ENCODE measurements around the gene UNC5C. TPM values are rescaled to one million over a fixed set of nuclear protein-coding genes. Genes with fewer than 3 reads are reported as not detected.

Gene UNC5C
- total and polyA plus RNA-seq, 10 of the 15 experiments (the other 5 are each of a cell fraction or from before 2014, with no cell fraction given): 0.02 to 2.0 (median 0.15) TPM; not detected in 1

- no peak for FAIRE-seq
- in situ Hi-C loops (cut with MboI) (no loop called here), intact Hi-C loops (cut with micrococcal nuclease; ENCODE audit: unreplicated experiment) (no loop called here)
- H3K9me3 ChIP-seq (replicated peaks; ENCODE audit: control insufficient read depth, insufficient read depth, low read length): no peaks in the 10 kb centered on the region
- ChIA-PET CTCF (no interaction called here), RAD21 (ENCODE audit: unreplicated experiment) (no interaction called here), POLR2A (no interaction called here), SMC1A (ENCODE audit: uncharacterized antibody, unreplicated experiment) (no interaction called here)
- WGBS (ENCODE audit: insufficient coverage, insufficient replicate concordance, low lambda C conversion rate, missing lambda C conversion rate): 16% methylated on average over 4 of the region's 4 CpGs
- TF ChIP-seq MYB (IDR thresholded peaks at IDR 0.05; ENCODE audit: borderline replicate concordance, low read depth, low read length) (no peak), YBX1 (IDR thresholded peaks at IDR 0.05) (no peak)
- no TSS peak for BruUV-seq (replicated peaks)
- no peak for ATAC-seq
- no peaks in the 10 kb centered on the region for H3K27me3 ChIP-seq (replicated peaks in 1 of 2; ENCODE audit: control insufficient read depth in 2 of 2, insufficient read depth in 2 of 2, low read length in 1 of 2)
- H3K27ac ChIP-seq (ENCODE audit: control insufficient read depth, insufficient read depth): no peak overlapping the region
- no peaks in the 10 kb centered on the region for H3K79me2 ChIP-seq (ENCODE audit: control insufficient read depth, insufficient read depth, low read length)
- no peak overlapping the region for H3K4me2 ChIP-seq (ENCODE audit: control insufficient read depth, insufficient read depth)
- DNase-seq (ENCODE audit: low read depth, low spot score): no peak
- H3K36me3 ChIP-seq (ENCODE audit: control insufficient read depth in 2 of 2, insufficient read depth in 2 of 2, low read length in 1 of 2): no peaks in the 10 kb centered on the region
- H3K9ac ChIP-seq (ENCODE audit: control insufficient read depth, insufficient read depth, low read length): no peak overlapping the region
- H2AFZ ChIP-seq (ENCODE audit: control insufficient read depth, low read depth, low read length): no peak overlapping the region
- H4K20me1 ChIP-seq (ENCODE audit: control insufficient read depth, insufficient read depth): no peaks in the 10 kb centered on the region
- H3K4me3 ChIP-seq: no peak overlapping the region
- no peaks in the 10 kb centered on the region for H3K4me1 ChIP-seq (ENCODE audit: control insufficient read depth, insufficient read depth, low read length)
Observed at GRCh38 chr4:95457353-95457752, 91.4 kb downstream of the UNC5C start.

DNA sequence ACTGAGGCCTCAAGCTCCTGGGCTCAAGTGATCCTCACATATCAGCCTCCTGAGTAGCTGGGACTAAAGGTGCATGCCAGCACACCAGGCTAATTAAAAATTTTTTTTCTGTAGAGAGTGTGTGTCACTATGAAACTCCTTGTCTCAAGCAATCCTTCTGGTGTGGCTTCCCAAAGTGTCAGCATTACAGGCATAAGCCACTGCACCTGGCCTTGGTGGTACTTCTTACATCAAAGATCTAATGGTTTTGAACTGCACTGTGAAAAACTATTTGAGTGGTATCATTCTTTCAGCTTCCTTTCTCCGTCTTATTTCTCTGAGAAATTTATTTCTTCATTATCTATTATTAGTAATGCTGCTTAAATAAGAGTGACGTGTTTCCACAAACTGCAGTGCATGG lies 98.5 kb downstream of the UNC5C start:
- no peak overlapping the region for H3K27ac ChIP-seq (ENCODE audit: control insufficient read depth, insufficient read depth)
- no peak overlapping the region for H3K4me2 ChIP-seq (ENCODE audit: control insufficient read depth, insufficient read depth)
- WGBS (ENCODE audit: insufficient coverage, insufficient replicate concordance, low lambda C conversion rate, missing lambda C conversion rate): 23% methylated on average over 2 of the region's 2 CpGs
- TF ChIP-seq TCF12 (IDR thresholded peaks at IDR 0.05; ENCODE audit: low read depth, low read length) (peak; percentile 7; the same call in 1 of the 2 replicates), NFXL1 (IDR thresholded peaks at IDR 0.05; ENCODE audit: borderline replicate concordance) (no peak), ZNF24 (IDR thresholded peaks at IDR 0.05) (peak; percentile 64; the same call in 1 of the 2 replicates), EED (IDR thresholded peaks at IDR 0.05; ENCODE audit: low read depth) (no peak), ZNF217 (IDR thresholded peaks at IDR 0.05) (no peak)
- H3K9ac ChIP-seq (ENCODE audit: control insufficient read depth, insufficient read depth, low read length): no peak overlapping the region
- no peaks in the 10 kb centered on the region for H3K9me3 ChIP-seq (replicated peaks; ENCODE audit: control insufficient read depth, insufficient read depth, low read length)
- ChIA-PET POLR2A (no interaction called here), CTCF (no interaction called here), RAD21 (ENCODE audit: unreplicated experiment) (no interaction called here), SMC1A (ENCODE audit: uncharacterized antibody, unreplicated experiment) (no interaction called here)
- H4K20me1 ChIP-seq (ENCODE audit: control insufficient read depth, insufficient read depth): no peaks in the 10 kb centered on the region
- no peaks in the 10 kb centered on the region for H3K4me1 ChIP-seq (ENCODE audit: control insufficient read depth, insufficient read depth, low read length)
- H3K79me2 ChIP-seq (ENCODE audit: control insufficient read depth, insufficient read depth, low read length): no peaks in the 10 kb centered on the region
- DNase-seq (ENCODE audit: low read depth, low spot score): no peak
- H3K36me3 ChIP-seq (ENCODE audit: control insufficient read depth in 2 of 2, insufficient read depth in 2 of 2, low read length in 1 of 2): no peaks in the 10 kb centered on the region
- BruUV-seq (replicated peaks): no TSS peak
- H3K27me3 ChIP-seq (replicated peaks in 1 of 2; ENCODE audit: control insufficient read depth in 2 of 2, insufficient read depth in 2 of 2, low read length in 1 of 2): no peaks in the 10 kb centered on the region
- no peak overlapping the region for H3K4me3 ChIP-seq
- FAIRE-seq: no peak
- intact Hi-C loops (cut with micrococcal nuclease; ENCODE audit: unreplicated experiment) (no loop called here), in situ Hi-C loops (cut with MboI) (no loop called here)
- ATAC-seq: peak; percentile 77
- H2AFZ ChIP-seq (ENCODE audit: control insufficient read depth, low read depth, low read length): no peak overlapping the region

Data from GM12878 (cell line).